H1 (cell line): ENCODE data around the gene OSM. TPM values are rescaled to one million over a fixed set of nuclear protein-coding genes. Genes with fewer than 3 reads are reported as not detected.

ENCODE experiments used
- CTCF ChIA-PET: fragments of 300-600 bp; sonication (Branson Sonifier 250); formaldehyde crosslinking; loops from one replicate; lab custom pipeline; 2021; ENCODE audit not compliant: partially characterized antibody; lab: Charles Lee
- POLR2A ChIA-PET: fragments of 300-600 bp; sonication (Branson Sonifier 250); formaldehyde crosslinking; loops from one replicate; lab custom pipeline; 2021; ENCODE audit warnings: inconsistent platforms; ENCODE audit not compliant: partially characterized antibody; lab: Charles Lee
- DNase-seq, 2 experiments: peaks; one replicate each; pipeline versions ENCODE4 v3.0.0 to v3.0.0-alpha.2; 2010 to 2022; ENCODE audit warnings: low spot score in 2 of 2, low read depth in 1 of 2, mixed read lengths in 1 of 2
- FAIRE-seq: peaks from 2 replicates; lab custom pipeline; 2011; peaks lifted over from hg19 to GRCh38; lab: Jason Lieb, UNC
- H2AFZ ChIP-seq: 2 replicates; pipeline ENCODE4 v1.8.1; 2012; ENCODE audit warnings: low read length, inconsistent platforms
- H2AK5ac ChIP-seq: 2 replicates; pipeline ENCODE4 v1.6.1; 2013; ENCODE audit warnings: low read depth, low read length
- H2BK120ac ChIP-seq: replicated peaks from 2 replicates; pipeline ENCODE3; 2013; ENCODE audit warnings: low read depth, low read length, inconsistent platforms
- H2BK12ac ChIP-seq: 2 replicates; pipeline ENCODE4 v1.6.1; 2013; ENCODE audit warnings: low read depth, low read length
- H2BK15ac ChIP-seq: 2 replicates; pipeline ENCODE4 v1.6.1; 2013; ENCODE audit warnings: low read length
- H2BK20ac ChIP-seq: 2 replicates; pipeline ENCODE4 v1.6.1; 2013; ENCODE audit warnings: low read length
- H2BK5ac ChIP-seq: 2 replicates; pipeline ENCODE4 v1.6.1; 2013; ENCODE audit warnings: low read depth, low read length
- H3K14ac ChIP-seq: 2 replicates; pipeline ENCODE4 v1.6.1; 2013; ENCODE audit warnings: inconsistent platforms; ENCODE audit not compliant: insufficient read length
- H3K18ac ChIP-seq: 2 replicates; pipeline ENCODE4 v1.6.1; 2013; ENCODE audit warnings: low read length; ENCODE audit errors: extremely low read depth
- H3K23ac ChIP-seq: 2 replicates; pipeline ENCODE4 v1.6.1; 2013; ENCODE audit warnings: inconsistent platforms; ENCODE audit not compliant: insufficient read length
- H3K23me2 ChIP-seq: 2 replicates; pipeline ENCODE4 v1.6.1; 2013; ENCODE audit warnings: low read depth, low read length
- H3K27ac ChIP-seq: 2 replicates; pipeline ENCODE4 v1.6.1; 2011; ENCODE audit warnings: low read depth, low read length, inconsistent platforms
- H3K27me3 ChIP-seq, 4 experiments: replicated peaks in 1 of 4; 1 replicate in 1 of 4; 2 replicates in 3 of 4; pipeline versions ENCODE4 v1.6.1 to v1.8.1; 2011 to 2013; ENCODE audit warnings: low read length in 3 of 4, mild to moderate bottlenecking in 3 of 4, inconsistent platforms in 2 of 4, mixed read lengths in 2 of 4, moderate library complexity in 1 of 4; ENCODE audit not compliant: control insufficient read depth in 3 of 4, insufficient read depth in 3 of 4; ENCODE audit errors: extremely low read depth in 1 of 4
- H3K36me3 ChIP-seq, 4 experiments: 2 replicates each; pipeline versions ENCODE4 v1.6.1 to v1.8.1; 2011 to 2013; ENCODE audit warnings: mild to moderate bottlenecking in 4 of 4, low read length in 3 of 4, moderate library complexity in 2 of 4, control low read depth in 1 of 4, inconsistent platforms in 1 of 4; ENCODE audit not compliant: insufficient read depth in 4 of 4, control insufficient read depth in 2 of 4
- H3K4ac ChIP-seq: replicated peaks from 2 replicates; pipeline ENCODE3; 2013; ENCODE audit warnings: low read length, low read depth, mixed read lengths, inconsistent platforms; ENCODE audit not compliant: insufficient read length
- H3K4me1 ChIP-seq, 4 experiments: replicated peaks in 1 of 4; 1 replicate in 1 of 4; 2 replicates in 3 of 4; pipeline versions ENCODE4 v1.6.1 to v1.8.1; 2011 to 2013; ENCODE audit warnings: low read length in 3 of 4, inconsistent platforms in 2 of 4, mixed read lengths in 1 of 4; ENCODE audit not compliant: insufficient read depth in 4 of 4, control insufficient read depth in 3 of 4
- H3K4me2 ChIP-seq, 2 experiments: 2 replicates each; pipeline versions ENCODE4 v1.6.1 to v1.8.1; 2011 to 2013; ENCODE audit warnings: low read depth in 2 of 2, low read length in 2 of 2, control low read depth in 1 of 2, inconsistent platforms in 1 of 2, mild to moderate bottlenecking in 1 of 2; ENCODE audit not compliant: insufficient read depth in 1 of 2
- H3K4me3 ChIP-seq, 4 experiments: fragments of 200-600, 300-600 bp in 1 of 4; sonication (generic), shearing (Covaris generic), sonication (Bioruptor Twin) in 1 of 4; 2 replicates each; pipeline versions ENCODE4 v1.5.1 to v1.8.1; 2011 to 2016; ENCODE audit warnings: low read length in 4 of 4, low read depth in 3 of 4, control low read depth in 2 of 4, inconsistent platforms in 2 of 4, mild to moderate bottlenecking in 2 of 4, mixed read lengths in 1 of 4, moderate library complexity in 1 of 4; ENCODE audit not compliant: insufficient read depth in 2 of 4; ENCODE audit errors: extremely low read depth in 1 of 4
- H3K56ac ChIP-seq: replicated peaks from 2 replicates; pipeline ENCODE3; 2013; ENCODE audit warnings: low read depth, mild to moderate bottlenecking, mixed read lengths, low read length, inconsistent platforms; ENCODE audit not compliant: insufficient read length
- H3K79me1 ChIP-seq: 2 replicates; pipeline ENCODE4 v1.6.1; 2013; ENCODE audit warnings: low read depth, low read length, control low read depth
- H3K79me2 ChIP-seq, 2 experiments: 2 replicates each; pipeline versions ENCODE4 v1.6.1 to v1.8.1; 2012 to 2013; ENCODE audit warnings: low read length in 2 of 2, mild to moderate bottlenecking in 2 of 2, inconsistent platforms in 1 of 2; ENCODE audit not compliant: insufficient read depth in 2 of 2, control insufficient read depth in 1 of 2
- H3K9ac ChIP-seq, 4 experiments: replicated peaks in 1 of 4; 1 replicate in 1 of 4; 2 replicates in 3 of 4; pipeline versions ENCODE4 v1.6.1 to v1.8.1; 2011 to 2013; ENCODE audit warnings: low read depth in 3 of 4, low read length in 3 of 4, control low read depth in 2 of 4, mild to moderate bottlenecking in 2 of 4, moderate library complexity in 2 of 4, inconsistent platforms in 1 of 4; ENCODE audit errors: extremely low read depth in 1 of 4
- H3K9me3 ChIP-seq, 2 experiments: 2 replicates each; pipeline versions ENCODE4 v1.6.1 to v1.8.1; 2012 to 2013; ENCODE audit warnings: mild to moderate bottlenecking in 2 of 2, moderate library complexity in 2 of 2, control low read depth in 1 of 2, inconsistent platforms in 1 of 2, low read depth in 1 of 2, low read length in 1 of 2, mixed read lengths in 1 of 2; ENCODE audit not compliant: insufficient read depth in 2 of 2
- H4K20me1 ChIP-seq, 2 experiments: replicated peaks in 1 of 2; 2 replicates each; pipeline versions ENCODE3 to v1.8.1; 2011 to 2013; ENCODE audit warnings: inconsistent platforms in 2 of 2, low read length in 2 of 2, mild to moderate bottlenecking in 1 of 2; ENCODE audit not compliant: insufficient read depth in 2 of 2, control insufficient read depth in 1 of 2
- H4K5ac ChIP-seq: 2 replicates; pipeline ENCODE4 v1.6.1; 2013; ENCODE audit warnings: low read length, low read depth, mixed read lengths, inconsistent platforms; ENCODE audit not compliant: insufficient read length
- H4K8ac ChIP-seq: 2 replicates; pipeline ENCODE4 v1.8.0; 2013; ENCODE audit warnings: mild to moderate bottlenecking, moderate library complexity, low read length, inconsistent platforms; ENCODE audit not compliant: insufficient read depth; ENCODE audit errors: extremely low read depth
- H4K91ac ChIP-seq: replicated peaks from 2 replicates; pipeline ENCODE3; 2013; ENCODE audit warnings: low read length, mixed read lengths, inconsistent platforms; ENCODE audit not compliant: insufficient read length
- ATF2 ChIP-seq: IDR thresholded peaks from 2 replicates; pipeline ENCODE4 v1.6.1; 2012; ENCODE audit warnings: low read length, inconsistent platforms
- JUN ChIP-seq: IDR thresholded peaks from 2 replicates; pipeline ENCODE4 v1.6.1; 2011; ENCODE audit warnings: low read depth, mild to moderate bottlenecking, improper control_type of control experiment, low read length
- KDM1A ChIP-seq: fragments of 200-600, 300-600 bp; sonication (generic); IDR thresholded peaks from 2 replicates; pipeline ENCODE4 v1.7.1; 2016; ENCODE audit warnings: mild to moderate bottlenecking, low read length, borderline replicate concordance
- MAFK ChIP-seq: IDR thresholded peaks from 2 replicates; pipeline ENCODE4 v1.6.1; 2012; ENCODE audit warnings: low read depth, mild to moderate bottlenecking, improper control_type of control experiment, low read length
- POLR2AphosphoS5 ChIP-seq: IDR thresholded peaks from 2 replicates; pipeline ENCODE4 v1.6.1; 2011; ENCODE audit warnings: low read depth, low read length
- RXRA ChIP-seq: IDR thresholded peaks from 2 replicates; pipeline ENCODE4 v1.6.1; 2011; ENCODE audit warnings: low read depth, mild to moderate bottlenecking, low read length, moderate library complexity; ENCODE audit not compliant: insufficient read depth
- SP1 ChIP-seq: IDR thresholded peaks from 2 replicates; pipeline ENCODE4 v1.6.1; 2011; ENCODE audit warnings: low read depth, low read length
- TAF7 ChIP-seq: optimal IDR thresholded peaks from 2 replicates; pipeline ENCODE3; 2011; ENCODE audit warnings: low read depth, mild to moderate bottlenecking, inconsistent platforms, low read length, moderate library complexity, borderline replicate concordance
- WGBS, 2 experiments: shearing (Covaris generic) in 1 of 2; methylation state at CpG; one replicate each; pipeline versions ENCODE4 v1.1.6 to v1.1.7; 2013 to 2015; ENCODE audit warnings: low lambda C conversion rate in 2 of 2, mixed read lengths in 2 of 2, inconsistent platforms in 1 of 2, low coverage in 1 of 2, missing lambda C conversion rate in 1 of 2; ENCODE audit not compliant: insufficient replicate concordance in 2 of 2, insufficient coverage in 1 of 2, insufficient read length in 1 of 2; ENCODE audit errors: extremely low coverage in 1 of 2, missing lambda C conversion rate in 1 of 2; 5-methylcytosine and 5-hydroxymethylcytosine counted together
- polyA plus RNA-seq, 7 experiments: library from polyadenylated mRNA; depleted of rRNA in 3 of 7; stranded (reverse) in 5 of 7; unstranded in 2 of 7; fragments of >200 nt in 5 of 7; fragments of 200-250 nt in 2 of 7; gene quantifications; 1 replicate in 5 of 7; 2 replicates in 1 of 7; 4 replicates in 1 of 7; pipeline versions ENCODE4 v1.2.1 to v1.2.3, GENCODE V29; 2011 to 2013; ENCODE audit warnings: missing spikeins in 2 of 7, mixed read lengths in 2 of 7
- total RNA-seq: library from RNA; stranded (reverse); fragmentation: NEBNext Ultra II Directional; extraction: Animal tissue kit (Norgen Biotek cat#: 25700); gene quantifications from 2 replicates; pipeline ENCODE4 v1.2.1, GENCODE V29; 2021

OSM gene
- total and polyA plus RNA-seq, 2 of the 8 experiments (the other 6 are each of a cell fraction or from before 2014, with no cell fraction given): not detected

GRCh38 chr22:30284172-30284571, 17.5 kb upstream of the OSM start:
- no peaks in the 10 kb centered on the region for H3K36me3 ChIP-seq
- peaks cover 0 to 4% of the 10 kb centered on the region in 2 experiments for H4K20me1 ChIP-seq
- H4K5ac ChIP-seq: no peak overlapping the region
- FAIRE-seq (no peak), DNase-seq (no peak)
- no peak overlapping the region for H2AK5ac ChIP-seq
- H3K27me3 ChIP-seq: no peaks in the 10 kb centered on the region
- CTCF ChIA-PET: interaction anchor here (0.9 to 9.1 kb wide), 5 partner anchors 14 to 54 kb away, joined by 3 to 203 read pairs (median 4); partner anchors contain the start of gene TBC1D10A
- no peak overlapping the region for H3K4me3 ChIP-seq
- H3K4me1 ChIP-seq: peaks cover 0 to 9% (median 6%) of the 10 kb centered on the region in 4 experiments; a peak in 6 of 7 replicates
- no peak overlapping the region for H2BK15ac ChIP-seq
- H3K4ac ChIP-seq: no peak overlapping the region
- H2AFZ ChIP-seq: no peak overlapping the region
- H3K56ac ChIP-seq: no peak overlapping the region
- H2BK20ac ChIP-seq: no peak overlapping the region
- H3K79me1 ChIP-seq: no peaks in the 10 kb centered on the region
- H3K23me2 ChIP-seq: peaks cover 9% of the 10 kb centered on the region; the same call in 1 of the 2 replicates
- H3K4me2 ChIP-seq: no peak overlapping the region
- POLR2A ChIA-PET: interaction anchor here (1.3 kb wide), 1 partner anchor 89 kb away, joined by 3 read pairs; no protein-coding TSS in a partner anchor
- H3K9me3 ChIP-seq: no peaks in the 10 kb centered on the region
- TF ChIP-seq KDM1A (no peak), RXRA (no peak), ATF2 (no peak), SP1 (no peak), MAFK (no peak), JUN (no peak), POLR2AphosphoS5 (no peak), TAF7 (no peak)
- no peaks in the 10 kb centered on the region for H3K79me2 ChIP-seq
- H2BK120ac ChIP-seq: no peak overlapping the region
- no peak overlapping the region for H2BK5ac ChIP-seq
- H3K9ac ChIP-seq: no peak overlapping the region
- no peak overlapping the region for H3K14ac ChIP-seq
- H2BK12ac ChIP-seq: no peak overlapping the region
- 87% methylated on average over 9 of the region's 9 CpGs; no CpG with 5 or more reads in 1 of the 2 experiments for WGBS, 2 experiments
- no peak overlapping the region for H3K18ac ChIP-seq
- no peak overlapping the region for H4K91ac ChIP-seq
- no peak overlapping the region for H3K27ac ChIP-seq
- H3K23ac ChIP-seq: no peak overlapping the region
- H4K8ac ChIP-seq: no peak overlapping the region
